OCI-LY1 (cell line): Measurements from ENCODE around the gene MAN2B2.

Experiments
- EZH2 ChIP-seq: fragments of 200-600 bp; sonication (generic), shearing (Covaris generic); IDR thresholded peaks from 2 replicates; pipeline ENCODE4 v1.8.0; 2017; ENCODE audit warnings: borderline replicate concordance, mixed run types, mild to moderate bottlenecking, antibody characterized with exemption, low read length, moderate library complexity, mixed read lengths
- TF ChIP-seq, protein P1 (sequence below): fragments of 200-600 bp; sonication (generic), shearing (Covaris generic); IDR thresholded peaks from 2 replicates; pipeline ENCODE4 v1.5.1; 2017; ENCODE audit warnings: mild to moderate bottlenecking, antibody characterized with exemption, low read length, moderate library complexity, mixed read lengths

DNA sequence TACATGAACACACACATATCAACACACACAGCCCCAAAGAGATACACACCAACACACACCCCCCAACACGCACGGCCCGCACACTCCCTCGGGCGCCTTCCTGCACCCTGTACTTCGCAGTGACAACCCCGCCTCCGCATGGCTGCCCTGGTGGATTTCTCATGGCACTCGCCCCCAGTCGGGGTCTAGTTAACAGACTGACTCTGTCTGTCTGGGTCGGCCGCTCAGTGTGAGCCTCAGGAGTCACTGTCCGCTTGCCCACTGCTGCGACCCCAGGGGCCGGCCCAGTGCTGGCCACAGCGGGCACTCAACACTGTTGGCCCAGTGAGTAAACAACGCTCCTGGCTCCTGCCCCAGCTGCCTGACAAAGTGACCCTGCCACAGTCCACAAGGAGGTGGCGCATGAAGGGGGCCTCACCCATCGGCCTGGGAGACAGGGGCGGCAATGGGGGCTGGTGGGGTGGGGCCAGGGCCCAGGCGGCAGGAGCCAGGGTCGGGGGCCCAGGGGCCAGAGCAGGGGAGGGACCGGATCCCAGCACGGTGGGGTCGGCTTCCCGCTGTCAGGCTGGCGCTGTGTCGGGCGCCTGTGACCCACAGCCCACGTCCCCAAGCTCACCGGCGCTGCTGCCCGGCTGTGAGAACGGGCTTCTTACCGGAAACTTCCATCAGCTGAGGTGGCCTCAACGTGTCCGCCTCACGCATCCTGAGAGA is 40.2 kb upstream of the MAN2B2 start:
- TF ChIP-seq, protein P1, sequence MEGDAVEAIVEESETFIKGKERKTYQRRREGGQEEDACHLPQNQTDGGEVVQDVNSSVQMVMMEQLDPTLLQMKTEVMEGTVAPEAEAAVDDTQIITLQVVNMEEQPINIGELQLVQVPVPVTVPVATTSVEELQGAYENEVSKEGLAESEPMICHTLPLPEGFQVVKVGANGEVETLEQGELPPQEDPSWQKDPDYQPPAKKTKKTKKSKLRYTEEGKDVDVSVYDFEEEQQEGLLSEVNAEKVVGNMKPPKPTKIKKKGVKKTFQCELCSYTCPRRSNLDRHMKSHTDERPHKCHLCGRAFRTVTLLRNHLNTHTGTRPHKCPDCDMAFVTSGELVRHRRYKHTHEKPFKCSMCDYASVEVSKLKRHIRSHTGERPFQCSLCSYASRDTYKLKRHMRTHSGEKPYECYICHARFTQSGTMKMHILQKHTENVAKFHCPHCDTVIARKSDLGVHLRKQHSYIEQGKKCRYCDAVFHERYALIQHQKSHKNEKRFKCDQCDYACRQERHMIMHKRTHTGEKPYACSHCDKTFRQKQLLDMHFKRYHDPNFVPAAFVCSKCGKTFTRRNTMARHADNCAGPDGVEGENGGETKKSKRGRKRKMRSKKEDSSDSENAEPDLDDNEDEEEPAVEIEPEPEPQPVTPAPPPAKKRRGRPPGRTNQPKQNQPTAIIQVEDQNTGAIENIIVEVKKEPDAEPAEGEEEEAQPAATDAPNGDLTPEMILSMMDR, result no peak
- no peak for TF ChIP-seq EZH2
